Thyroid gland (tissue), 4 donors: ENCODE data around the gene ASCL2.

Experiments used
- CTCF ChIP-seq, 6 experiments: fragments of 200-600 bp in 3 of 6; fragments of 450-650 bp in 3 of 6; sonication (generic) in 3 of 6; IDR thresholded peaks; one replicate each; pipeline ENCODE4 v1.5.1; 2016 to 2019; ENCODE audit warnings: antibody characterized with exemption in 6 of 6, mild to moderate bottlenecking in 2 of 6, inconsistent platforms in 1 of 6, moderate library complexity in 1 of 6
- POLR2A ChIP-seq, 2 donors: fragments of 450-650 bp; IDR thresholded peaks; one replicate each; pipeline ENCODE4 v1.6.1; 2017; ENCODE audit warnings: antibody characterized with exemption in 2 of 2, mild to moderate bottlenecking in 2 of 2, moderate library complexity in 1 of 2

GRCh38 chr11:2315395-2316168 is 45.2 kb upstream of the ASCL2 start:
- TF ChIP-seq CTCF (IDR thresholded peaks at IDR 0.05) = no peak
- no peak for TF ChIP-seq POLR2A (IDR thresholded peaks at IDR 0.05)
